ENCODE data around the gene CHRDL2.

DNA sequence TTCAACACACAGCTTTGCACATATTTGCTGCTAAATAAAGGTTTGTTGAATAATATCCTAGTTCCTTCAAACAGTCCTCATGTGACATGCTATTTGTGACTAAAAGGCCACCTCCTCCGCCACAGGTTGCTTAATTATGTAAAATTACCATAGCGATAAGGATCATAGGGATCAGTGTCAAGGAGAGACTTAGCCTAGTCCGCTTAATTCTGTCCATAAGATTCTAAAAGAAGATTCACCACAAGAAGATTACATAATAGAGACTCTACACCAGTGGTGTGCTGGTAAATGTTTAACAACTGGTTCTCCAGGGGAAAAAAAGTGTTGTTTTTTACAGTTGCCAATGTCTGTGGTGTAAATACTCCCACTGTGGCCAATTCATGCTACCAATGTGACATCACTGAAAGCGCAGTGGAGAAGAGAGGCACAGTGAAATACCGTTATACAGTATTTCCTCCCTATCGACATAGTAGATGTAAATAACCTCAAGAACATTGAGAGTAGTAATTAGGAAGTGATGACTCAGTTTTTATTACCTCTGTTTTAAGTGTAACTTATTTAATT is 4.2 kb upstream of the CHRDL2 start:
- TF ChIP-seq, protein P1, sequence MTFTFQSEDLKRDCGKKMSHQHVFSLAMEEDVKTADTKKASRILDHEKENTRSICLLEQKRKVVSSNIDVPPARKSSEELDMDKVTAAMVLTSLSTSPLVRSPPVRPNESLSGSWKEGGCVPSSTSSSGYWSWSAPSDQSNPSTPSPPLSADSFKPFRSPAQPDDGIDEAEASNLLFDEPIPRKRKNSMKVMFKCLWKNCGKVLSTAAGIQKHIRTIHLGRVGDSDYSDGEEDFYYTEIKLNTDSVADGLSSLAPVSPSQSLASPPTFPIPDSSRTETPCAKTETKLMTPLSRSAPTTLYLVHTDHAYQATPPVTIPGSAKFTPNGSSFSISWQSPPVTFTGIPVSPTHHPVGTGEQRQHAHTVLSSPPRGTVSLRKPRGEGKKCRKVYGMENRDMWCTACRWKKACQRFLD (CRISPR knock-in tag; IDR thresholded peaks at IDR 0.05; ENCODE audit: borderline replicate concordance): no peak
- TF ChIP-seq ZZZ3 (CRISPR knock-in tag; IDR thresholded peaks at IDR 0.05; ENCODE audit: borderline replicate concordance): no peak
- no peak for TF ChIP-seq MED1 (CRISPR knock-in tag; IDR thresholded peaks at IDR 0.05)
- no peak for TF ChIP-seq CHD2 (IDR thresholded peaks at IDR 0.05; ENCODE audit: low read depth, low read length)
- TF ChIP-seq, protein P2, sequence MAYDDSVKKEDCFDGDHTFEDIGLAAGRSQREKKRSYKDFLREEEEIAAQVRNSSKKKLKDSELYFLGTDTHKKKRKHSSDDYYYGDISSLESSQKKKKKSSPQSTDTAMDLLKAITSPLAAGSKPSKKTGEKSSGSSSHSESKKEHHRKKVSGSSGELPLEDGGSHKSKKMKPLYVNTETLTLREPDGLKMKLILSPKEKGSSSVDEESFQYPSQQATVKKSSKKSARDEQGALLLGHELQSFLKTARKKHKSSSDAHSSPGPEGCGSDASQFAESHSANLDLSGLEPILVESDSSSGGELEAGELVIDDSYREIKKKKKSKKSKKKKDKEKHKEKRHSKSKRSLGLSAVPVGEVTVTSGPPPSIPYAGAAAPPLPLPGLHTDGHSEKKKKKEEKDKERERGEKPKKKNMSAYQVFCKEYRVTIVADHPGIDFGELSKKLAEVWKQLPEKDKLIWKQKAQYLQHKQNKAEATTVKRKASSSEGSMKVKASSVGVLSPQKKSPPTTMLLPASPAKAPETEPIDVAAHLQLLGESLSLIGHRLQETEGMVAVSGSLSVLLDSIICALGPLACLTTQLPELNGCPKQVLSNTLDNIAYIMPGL (CRISPR knock-in tag; IDR thresholded peaks at IDR 0.05; ENCODE audit: borderline replicate concordance in 1 of 2, low read depth in 1 of 2): no peak
- TF ChIP-seq, protein P3, sequence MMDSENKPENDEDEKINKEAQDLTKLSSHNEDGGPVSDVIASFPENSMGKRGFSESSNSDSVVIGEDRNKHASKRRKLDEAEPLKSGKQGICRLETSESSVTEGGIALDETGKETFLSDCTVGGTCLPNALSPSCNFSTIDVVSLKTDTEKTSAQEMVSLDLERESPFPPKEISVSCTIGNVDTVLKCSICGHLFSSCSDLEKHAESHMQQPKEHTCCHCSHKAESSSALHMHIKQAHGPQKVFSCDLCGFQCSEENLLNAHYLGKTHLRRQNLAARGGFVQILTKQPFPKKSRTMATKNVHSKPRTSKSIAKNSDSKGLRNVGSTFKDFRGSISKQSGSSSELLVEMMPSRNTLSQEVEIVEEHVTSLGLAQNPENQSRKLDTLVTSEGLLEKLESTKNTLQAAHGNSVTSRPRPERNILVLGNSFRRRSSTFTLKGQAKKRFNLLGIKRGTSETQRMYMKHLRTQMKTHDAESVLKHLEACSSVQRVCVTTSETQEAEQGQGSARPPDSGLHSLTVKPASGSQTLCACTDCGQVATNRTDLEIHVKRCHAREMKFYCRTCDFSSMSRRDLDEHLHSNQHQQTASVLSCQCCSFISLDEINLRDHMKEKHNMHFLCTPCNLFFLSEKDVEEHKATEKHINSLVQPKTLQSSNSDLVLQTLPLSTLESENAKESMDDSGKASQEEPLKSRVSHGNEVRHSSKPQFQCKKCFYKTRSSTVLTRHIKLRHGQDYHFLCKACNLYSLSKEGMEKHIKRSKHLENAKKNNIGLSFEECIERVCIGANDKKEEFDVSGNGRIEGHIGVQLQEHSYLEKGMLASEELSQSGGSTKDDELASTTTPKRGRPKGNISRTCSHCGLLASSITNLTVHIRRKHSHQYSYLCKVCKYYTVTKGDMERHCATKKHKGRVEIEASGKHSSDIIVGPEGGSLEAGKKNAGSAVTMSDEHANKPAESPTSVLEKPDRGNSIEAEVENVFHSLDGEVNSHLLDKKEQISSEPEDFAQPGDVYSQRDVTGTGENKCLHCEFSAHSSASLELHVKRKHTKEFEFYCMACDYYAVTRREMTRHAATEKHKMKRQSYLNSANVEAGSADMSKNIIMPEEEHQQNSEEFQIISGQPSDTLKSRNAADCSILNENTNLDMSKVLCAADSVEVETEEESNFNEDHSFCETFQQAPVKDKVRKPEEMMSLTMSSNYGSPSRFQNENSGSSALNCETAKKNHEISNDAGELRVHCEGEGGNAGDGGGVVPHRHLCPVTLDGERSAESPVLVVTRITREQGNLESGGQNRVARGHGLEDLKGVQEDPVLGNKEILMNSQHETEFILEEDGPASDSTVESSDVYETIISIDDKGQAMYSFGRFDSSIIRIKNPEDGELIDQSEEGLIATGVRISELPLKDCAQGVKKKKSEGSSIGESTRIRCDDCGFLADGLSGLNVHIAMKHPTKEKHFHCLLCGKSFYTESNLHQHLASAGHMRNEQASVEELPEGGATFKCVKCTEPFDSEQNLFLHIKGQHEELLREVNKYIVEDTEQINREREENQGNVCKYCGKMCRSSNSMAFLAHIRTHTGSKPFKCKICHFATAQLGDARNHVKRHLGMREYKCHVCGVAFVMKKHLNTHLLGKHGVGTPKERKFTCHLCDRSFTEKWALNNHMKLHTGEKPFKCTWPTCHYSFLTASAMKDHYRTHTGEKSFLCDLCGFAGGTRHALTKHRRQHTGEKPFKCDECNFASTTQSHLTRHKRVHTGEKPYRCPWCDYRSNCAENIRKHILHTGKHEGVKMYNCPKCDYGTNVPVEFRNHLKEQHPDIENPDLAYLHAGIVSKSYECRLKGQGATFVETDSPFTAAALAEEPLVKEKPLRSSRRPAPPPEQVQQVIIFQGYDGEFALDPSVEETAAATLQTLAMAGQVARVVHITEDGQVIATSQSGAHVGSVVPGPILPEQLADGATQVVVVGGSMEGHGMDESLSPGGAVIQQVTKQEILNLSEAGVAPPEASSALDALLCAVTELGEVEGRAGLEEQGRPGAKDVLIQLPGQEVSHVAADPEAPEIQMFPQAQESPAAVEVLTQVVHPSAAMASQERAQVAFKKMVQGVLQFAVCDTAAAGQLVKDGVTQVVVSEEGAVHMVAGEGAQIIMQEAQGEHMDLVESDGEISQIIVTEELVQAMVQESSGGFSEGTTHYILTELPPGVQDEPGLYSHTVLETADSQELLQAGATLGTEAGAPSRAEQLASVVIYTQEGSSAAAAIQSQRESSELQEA (CRISPR knock-in tag; IDR thresholded peaks at IDR 0.05; ENCODE audit: not compliant biosample characterization): no peak
- TF ChIP-seq, protein P4, sequence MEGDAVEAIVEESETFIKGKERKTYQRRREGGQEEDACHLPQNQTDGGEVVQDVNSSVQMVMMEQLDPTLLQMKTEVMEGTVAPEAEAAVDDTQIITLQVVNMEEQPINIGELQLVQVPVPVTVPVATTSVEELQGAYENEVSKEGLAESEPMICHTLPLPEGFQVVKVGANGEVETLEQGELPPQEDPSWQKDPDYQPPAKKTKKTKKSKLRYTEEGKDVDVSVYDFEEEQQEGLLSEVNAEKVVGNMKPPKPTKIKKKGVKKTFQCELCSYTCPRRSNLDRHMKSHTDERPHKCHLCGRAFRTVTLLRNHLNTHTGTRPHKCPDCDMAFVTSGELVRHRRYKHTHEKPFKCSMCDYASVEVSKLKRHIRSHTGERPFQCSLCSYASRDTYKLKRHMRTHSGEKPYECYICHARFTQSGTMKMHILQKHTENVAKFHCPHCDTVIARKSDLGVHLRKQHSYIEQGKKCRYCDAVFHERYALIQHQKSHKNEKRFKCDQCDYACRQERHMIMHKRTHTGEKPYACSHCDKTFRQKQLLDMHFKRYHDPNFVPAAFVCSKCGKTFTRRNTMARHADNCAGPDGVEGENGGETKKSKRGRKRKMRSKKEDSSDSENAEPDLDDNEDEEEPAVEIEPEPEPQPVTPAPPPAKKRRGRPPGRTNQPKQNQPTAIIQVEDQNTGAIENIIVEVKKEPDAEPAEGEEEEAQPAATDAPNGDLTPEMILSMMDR (CRISPR knock-in tag; IDR thresholded peaks at IDR 0.05): no peak
- no peak for TF ChIP-seq ZNF569 (CRISPR knock-in tag; IDR thresholded peaks at IDR 0.05; ENCODE audit: borderline replicate concordance)
- TF ChIP-seq PRMT3 (CRISPR knock-in tag; IDR thresholded peaks at IDR 0.05; ENCODE audit: borderline replicate concordance, low read depth): no peak
- TF ChIP-seq STAT5B (CRISPR knock-in tag; IDR thresholded peaks at IDR 0.05): no peak
- TF ChIP-seq FOXK2 (IDR thresholded peaks at IDR 0.05): no peak
- no peak for TF ChIP-seq POLR2A (IDR thresholded peaks at IDR 0.05; ENCODE audit: insufficient read depth in 1 of 2, low read depth in 2 of 2, low read length in 2 of 2)
- TF ChIP-seq, protein P5, sequence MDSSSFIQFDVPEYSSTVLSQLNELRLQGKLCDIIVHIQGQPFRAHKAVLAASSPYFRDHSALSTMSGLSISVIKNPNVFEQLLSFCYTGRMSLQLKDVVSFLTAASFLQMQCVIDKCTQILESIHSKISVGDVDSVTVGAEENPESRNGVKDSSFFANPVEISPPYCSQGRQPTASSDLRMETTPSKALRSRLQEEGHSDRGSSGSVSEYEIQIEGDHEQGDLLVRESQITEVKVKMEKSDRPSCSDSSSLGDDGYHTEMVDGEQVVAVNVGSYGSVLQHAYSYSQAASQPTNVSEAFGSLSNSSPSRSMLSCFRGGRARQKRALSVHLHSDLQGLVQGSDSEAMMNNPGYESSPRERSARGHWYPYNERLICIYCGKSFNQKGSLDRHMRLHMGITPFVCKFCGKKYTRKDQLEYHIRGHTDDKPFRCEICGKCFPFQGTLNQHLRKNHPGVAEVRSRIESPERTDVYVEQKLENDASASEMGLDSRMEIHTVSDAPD (CRISPR knock-in tag; IDR thresholded peaks at IDR 0.05): no peak
- TF ChIP-seq EZH2 (conservative IDR thresholded peaks at IDR 0.05; ENCODE audit: low read depth, low read length): no peak
